ENCODE results near the gene ADAMTSL5. TPM values are rescaled to one million over a fixed set of nuclear protein-coding genes. Genes with fewer than 3 reads are reported as not detected.

Gene ADAMTSL5
- total RNA-seq, 1 donor from 2014 or later = not detected

DNA sequence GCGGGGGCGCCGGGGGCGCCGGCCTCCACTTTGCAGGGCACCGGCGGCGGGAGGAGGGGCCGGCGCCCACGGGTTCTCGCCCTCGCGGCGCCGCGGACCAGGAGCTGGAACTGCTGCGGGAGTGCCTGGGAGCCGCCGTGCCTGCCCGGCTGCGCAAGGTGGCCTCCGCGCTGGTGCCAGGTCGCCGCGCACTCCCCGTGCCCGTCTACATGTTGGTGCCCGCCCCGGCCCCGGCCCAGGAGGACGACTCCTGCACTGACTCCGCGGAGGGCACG lies 45.7 kb downstream of the ADAMTSL5 start:
- DNase-seq = no peak

DNA sequence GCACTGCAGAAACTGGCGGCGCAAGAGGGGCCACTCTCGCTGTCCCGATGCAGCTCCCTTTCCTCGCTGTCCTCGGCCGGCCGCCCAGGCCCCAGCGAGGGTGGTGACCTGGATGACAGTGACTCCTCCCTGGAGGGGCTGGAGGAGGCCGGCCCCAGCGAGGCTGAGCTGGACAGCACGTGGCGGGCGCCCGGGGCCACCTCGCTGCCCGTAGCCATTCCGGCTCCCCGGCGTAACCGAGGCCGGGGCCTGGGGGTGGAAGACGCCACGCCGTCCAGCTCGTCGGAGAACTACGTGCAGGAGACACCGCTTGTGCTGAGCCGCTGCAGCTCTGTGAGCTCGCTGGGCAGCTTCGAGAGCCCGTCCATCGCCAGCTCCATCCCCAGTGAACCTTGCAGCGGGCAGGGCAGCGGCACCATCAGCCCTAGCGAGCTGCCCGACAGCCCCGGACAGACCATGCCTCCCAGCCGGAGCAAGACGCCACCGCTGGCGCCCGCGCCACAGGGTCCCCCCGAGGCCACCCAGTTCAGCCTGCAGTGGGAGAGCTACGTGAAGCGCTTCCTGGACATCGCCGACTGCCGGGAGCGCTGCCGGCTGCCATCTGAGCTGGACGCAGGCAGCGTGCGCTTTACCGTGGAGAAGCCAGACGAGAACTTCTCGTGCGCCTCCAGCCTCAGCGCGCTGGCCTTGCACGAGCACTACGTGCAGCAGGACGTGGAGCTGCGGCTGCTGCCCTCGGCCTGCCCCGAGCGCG lies 46.2 kb downstream of the ADAMTSL5 start:
- no peak for DNase-seq

DNA sequence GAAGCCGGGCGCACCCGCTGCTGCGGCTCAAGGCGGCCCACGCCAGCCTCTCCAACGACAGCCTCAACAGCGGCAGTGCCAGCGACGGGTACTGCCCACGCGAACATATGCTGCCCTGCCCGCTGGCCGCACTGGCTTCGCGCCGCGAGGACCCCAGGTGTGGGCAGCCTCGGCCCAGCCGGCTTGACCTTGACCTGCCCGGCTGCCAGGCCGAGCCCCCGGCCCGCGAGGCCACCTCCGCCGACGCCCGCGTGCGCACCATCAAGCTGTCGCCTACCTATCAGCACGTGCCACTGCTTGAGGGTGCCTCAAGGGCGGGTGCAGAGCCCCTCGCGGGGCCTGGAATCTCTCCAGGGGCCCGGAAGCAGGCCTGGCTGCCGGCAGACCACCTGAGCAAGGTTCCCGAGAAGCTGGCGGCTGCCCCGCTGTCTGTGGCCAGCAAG lies 46.8 kb downstream of the ADAMTSL5 start:
- DNase-seq = no peak

- DNase-seq = no peak
Observed at GRCh38 chr19:1465191-1466016, 47.4 kb downstream of the ADAMTSL5 start.

- no peak for DNase-seq
Observed at GRCh38 chr19:1461862-1462261, 51.0 kb downstream of the ADAMTSL5 start.

GRCh38 chr19:1460033-1460995 lies 52.5 kb downstream of the ADAMTSL5 start:
- no peak for DNase-seq

DNA sequence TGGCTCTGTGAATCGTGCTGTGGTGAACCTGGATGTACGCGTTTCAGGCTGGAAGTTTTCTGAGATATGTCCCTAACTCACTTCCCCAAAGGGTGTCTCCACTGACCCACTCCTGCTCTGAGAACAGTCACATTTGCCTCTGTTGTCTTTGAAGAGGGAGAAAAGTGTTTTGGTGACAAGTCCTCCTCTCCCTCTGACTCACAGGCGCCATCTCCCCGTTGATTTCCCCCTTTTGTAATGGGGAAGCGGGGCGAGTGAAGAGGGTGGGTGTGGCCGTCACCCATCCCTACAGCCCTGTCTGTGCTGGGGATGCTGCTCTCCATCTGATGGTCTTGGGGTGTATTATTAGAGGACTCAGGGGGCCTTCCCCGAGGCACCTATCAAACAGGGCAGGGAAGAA lies 53.3 kb downstream of the ADAMTSL5 start:
- DNase-seq = no peak

GRCh38 chr19:1457892-1458291 lies 54.9 kb downstream of the ADAMTSL5 start:
- no peak for DNase-seq

- DNase-seq = no peak
Observed at GRCh38 chr19:1457031-1457739, 55.6 kb downstream of the ADAMTSL5 start.

DNA sequence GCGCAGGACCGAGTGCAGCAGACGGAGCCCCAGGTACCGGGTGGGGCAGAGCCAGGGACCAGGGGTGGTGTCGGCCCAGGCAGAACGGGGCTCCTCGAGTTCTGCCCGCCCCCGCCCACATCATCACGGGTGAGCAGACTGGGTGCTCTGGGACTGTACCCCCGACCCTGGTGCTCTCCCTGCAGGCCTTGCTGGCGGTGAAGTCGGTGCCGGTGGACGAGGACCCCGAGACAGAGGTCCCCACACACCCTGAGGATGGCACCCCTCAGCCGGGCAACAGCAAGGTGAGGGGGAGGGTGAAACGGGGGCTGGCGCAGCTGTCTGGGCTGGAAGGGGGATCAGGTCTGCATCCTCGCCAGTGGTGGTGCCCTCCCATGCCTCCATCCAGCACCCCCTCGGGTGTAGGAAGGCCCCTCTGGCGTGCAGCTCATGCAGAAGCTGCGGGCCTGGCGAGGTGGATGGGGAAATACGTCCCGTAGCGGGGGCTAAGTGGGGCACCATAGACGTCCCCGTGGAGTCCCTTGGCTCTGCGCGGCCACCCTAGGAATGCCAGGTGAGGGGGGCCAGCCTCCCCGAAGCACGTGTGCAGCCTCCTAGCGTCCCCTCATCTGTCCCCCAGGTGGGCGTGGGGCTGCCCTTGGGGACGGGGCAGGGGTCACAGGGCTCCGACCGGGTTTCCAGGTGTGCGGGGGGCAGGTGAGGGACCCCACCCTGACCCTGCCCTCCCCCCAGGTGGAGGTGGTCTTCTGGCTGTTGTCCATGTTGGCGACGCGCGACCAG lies 56.5 kb downstream of the ADAMTSL5 start:
- DNase-seq = no peak

DNA sequence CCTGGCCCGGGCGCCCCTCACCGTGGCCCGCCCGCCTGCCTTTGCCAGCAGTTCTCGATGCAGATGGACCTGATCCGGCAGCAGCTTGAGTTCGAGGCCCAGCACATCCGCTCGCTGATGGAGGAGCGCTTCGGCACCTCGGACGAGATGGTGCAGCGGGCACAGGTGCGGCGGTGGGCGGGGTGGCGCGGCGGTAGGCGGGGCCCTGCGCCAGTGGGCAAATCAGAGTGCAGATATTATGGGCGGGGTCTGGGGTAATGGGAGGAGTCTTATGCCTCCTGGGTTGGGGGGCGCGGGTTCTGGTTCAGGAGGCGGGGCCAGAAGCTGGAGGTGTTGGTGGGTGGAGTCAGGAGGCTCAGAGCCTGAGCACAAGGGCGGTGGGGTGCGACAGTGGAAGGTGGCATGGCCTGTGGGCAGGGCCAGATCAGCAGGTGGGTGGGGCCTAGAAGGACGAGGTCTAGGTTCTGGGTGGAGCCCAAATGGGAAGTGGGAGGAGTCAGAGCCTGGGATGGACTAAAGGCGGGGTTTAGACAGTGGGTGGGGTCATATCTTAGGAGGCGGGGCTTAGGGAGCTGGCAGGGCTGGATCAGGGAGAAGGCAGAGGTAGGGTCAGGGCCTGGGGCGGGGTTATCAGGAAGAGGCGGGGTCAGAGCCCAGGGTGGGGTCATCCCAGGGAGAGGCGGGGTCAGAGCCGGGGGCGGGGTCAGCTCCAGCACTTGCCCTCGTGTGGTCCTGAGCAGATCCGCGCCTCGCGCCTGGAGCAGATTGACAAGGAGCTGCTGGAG lies 57.3 kb downstream of the ADAMTSL5 start:
- DNase-seq = no peak

Other genes with a start within 250 kb of the ADAMTSL5 start
- gene CIRBP, start 243.7 kb downstream of the ADAMTSL5 start, total RNA-seq = 598 TPM
- 6.7 TPM for gene FAM174C, start 237.5 kb downstream of the ADAMTSL5 start, total RNA-seq
- gene EFNA2, start 227.1 kb downstream of the ADAMTSL5 start, total RNA-seq = 8.1 TPM
- 26.5 TPM for gene NDUFS7, start 129.1 kb downstream of the ADAMTSL5 start, total RNA-seq
- gene GAMT, start 111.5 kb downstream of the ADAMTSL5 start, total RNA-seq = 16.7 TPM
- gene DAZAP1, start 105.4 kb downstream of the ADAMTSL5 start, total RNA-seq = 35.7 TPM
- gene RPS15, start 74.6 kb downstream of the ADAMTSL5 start, total RNA-seq = 252 TPM
- gene APC2, start 62.9 kb downstream of the ADAMTSL5 start, total RNA-seq = 141 TPM
- 18.6 TPM for gene C19orf25, start 33.8 kb downstream of the ADAMTSL5 start, total RNA-seq
- gene PCSK4, start 22.7 kb downstream of the ADAMTSL5 start, total RNA-seq = 1.7 TPM
- 0.31 TPM for gene REEP6, start 21.8 kb downstream of the ADAMTSL5 start, total RNA-seq
- not detected for gene PLK5, start 11.1 kb upstream of the ADAMTSL5 start, total RNA-seq
- 58.5 TPM for gene MEX3D, start 55.3 kb upstream of the ADAMTSL5 start, total RNA-seq
- gene MBD3, start 79.8 kb upstream of the ADAMTSL5 start, total RNA-seq = 54.7 TPM
- gene UQCR11, start 92.4 kb upstream of the ADAMTSL5 start, total RNA-seq = 39.6 TPM
- 20.9 TPM for gene TCF3, start 139.6 kb upstream of the ADAMTSL5 start, total RNA-seq
- gene ONECUT3, start 240.5 kb upstream of the ADAMTSL5 start, total RNA-seq = not detected

Measured in occipital lobe (tissue), 2 donors.